Upper lobe of right lung (tissue), 1 donor: Measurements from ENCODE around the gene TDRKH. TPM values are rescaled to one million over a fixed set of nuclear protein-coding genes. Genes with fewer than 3 reads are reported as not detected.
"Not testable (repeated sequence)": the region's sequence is repeated elsewhere in the genome, so short reads cannot be mapped to it uniquely, and the experiment has no call there.

Source experiments
- ATAC-seq: fragments of 200-7000 bp; cut with Tn5 transposase; one replicate; pipeline ENCODE4 v1.9.1; 2020; ENCODE audit warnings: mild to moderate bottlenecking, moderate library complexity
- DNase-seq: peaks from one replicate; pipeline ENCODE4 v3.0.0-alpha.2; 2020
- H3K27ac ChIP-seq: fragments of 200-600 bp; one replicate; pipeline ENCODE4 v1.8.0; 2022
- H3K27me3 ChIP-seq: fragments of 200-600 bp; one replicate; pipeline ENCODE4 v1.8.0; 2022; ENCODE audit warnings: mild to moderate bottlenecking
- H3K36me3 ChIP-seq: fragments of 200-600 bp; one replicate; pipeline ENCODE4 v1.8.0; 2022
- H3K4me1 ChIP-seq: fragments of 200-600 bp; one replicate; pipeline ENCODE4 v1.8.0; 2022
- H3K4me3 ChIP-seq: fragments of 200-600 bp; one replicate; pipeline ENCODE4 v1.8.0; 2022; ENCODE audit warnings: mild to moderate bottlenecking
- H3K9me3 ChIP-seq: fragments of 200-600 bp; one replicate; pipeline ENCODE4 v1.8.0; 2022
- intact Hi-C: fragments of 100-400 bp; cut with DNase I; formaldehyde crosslinking; loops from one replicate; pipeline ENCODE4 v1.11.0; 2022
- total RNA-seq: library from RNA; stranded (reverse); fragmentation: NEBNext Ultra II Directional; extraction: Animal tissue kit (Norgen Biotek cat#: 25700); gene quantifications from one replicate; pipeline ENCODE4 v1.2.1, GENCODE V29; 2021
- TF ChIP-seq, protein P1 (sequence below): fragments of 200-600 bp; IDR thresholded peaks from one replicate; pipeline ENCODE4 v1.8.0; 2022; ENCODE audit warnings: antibody characterized with exemption
- donor health status: DM: no; HTN: yes; CAD: no; lungs with severe emphysema.

Gene TDRKH
- total RNA-seq, 1 donor from 2014 or later = 12.8 TPM

DNA sequence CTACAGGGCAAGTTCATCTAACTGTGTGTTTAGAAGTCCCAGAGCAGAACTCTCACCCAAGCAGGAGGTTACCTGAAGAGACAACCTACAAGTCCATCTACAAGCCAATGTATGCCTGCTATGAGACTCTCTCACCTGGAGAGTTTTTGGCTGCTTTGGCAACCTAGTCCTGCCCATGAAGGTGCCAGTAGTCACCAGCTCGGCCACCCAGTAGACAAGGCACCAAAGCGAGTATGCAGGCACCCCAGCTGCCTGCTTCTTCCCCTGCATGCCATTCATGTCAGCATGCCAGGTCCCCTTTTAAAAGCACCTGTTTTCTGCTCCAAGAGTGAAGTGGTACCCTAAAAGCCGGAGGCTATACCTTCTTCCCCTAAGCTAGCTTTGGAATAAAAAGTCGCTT, 48.8 kb downstream of the TDRKH start:
- H3K4me1 ChIP-seq = peaks cover 4% of the 10 kb centered on the region

DNA sequence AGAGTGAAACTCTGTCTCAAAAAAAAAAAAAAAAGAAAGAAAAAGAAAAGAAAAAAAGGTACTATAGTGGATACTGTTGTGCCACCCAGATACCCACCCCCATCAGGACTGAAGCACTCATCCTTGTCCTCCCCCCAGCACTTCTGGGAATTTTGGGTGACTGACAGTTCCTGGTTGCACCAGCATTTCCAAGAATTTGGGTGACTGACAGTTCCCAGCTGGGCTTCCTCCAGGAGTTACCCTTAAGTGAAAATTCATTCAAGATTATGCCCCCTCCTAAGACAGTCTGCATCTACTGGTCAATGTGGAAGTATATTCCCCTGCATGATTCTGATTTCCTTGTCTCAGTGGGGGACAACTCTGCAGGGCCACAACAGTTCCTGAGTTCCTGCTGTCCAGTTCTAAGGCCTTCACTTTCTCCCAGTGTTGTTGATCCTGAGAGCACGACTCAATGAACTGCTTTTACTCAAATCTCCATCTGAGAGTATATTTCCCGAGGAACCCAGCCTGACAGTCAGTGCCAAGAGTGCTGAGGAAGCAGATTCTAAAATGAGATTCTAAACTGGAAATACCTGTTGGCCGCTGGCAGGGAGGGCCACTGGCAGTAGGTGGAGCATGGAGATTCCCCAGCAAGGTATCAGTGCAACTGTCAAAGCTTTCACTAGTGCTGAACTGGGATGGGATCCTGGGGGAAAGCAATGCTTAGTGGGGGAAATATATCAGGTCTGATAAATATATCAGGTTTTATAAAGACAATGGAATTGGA, 50.5 kb downstream of the TDRKH start:
- Histone ChIP-seq H3K27me3 (no peaks in the 10 kb centered on the region), H3K36me3 (no peaks in the 10 kb centered on the region), H3K4me1 (peaks cover 4% of the 10 kb centered on the region), H3K27ac (no peak overlapping the region), H3K4me3 (no peak overlapping the region), H3K9me3 (peaks cover 3% of the 10 kb centered on the region)
- intact Hi-C loops = loop anchor here (10.0 kb wide), 1 partner anchor 145 kb away; no protein-coding TSS in a partner anchor
- ATAC-seq (peak; percentile 44), DNase-seq (no peak)
- TF ChIP-seq, protein P1, sequence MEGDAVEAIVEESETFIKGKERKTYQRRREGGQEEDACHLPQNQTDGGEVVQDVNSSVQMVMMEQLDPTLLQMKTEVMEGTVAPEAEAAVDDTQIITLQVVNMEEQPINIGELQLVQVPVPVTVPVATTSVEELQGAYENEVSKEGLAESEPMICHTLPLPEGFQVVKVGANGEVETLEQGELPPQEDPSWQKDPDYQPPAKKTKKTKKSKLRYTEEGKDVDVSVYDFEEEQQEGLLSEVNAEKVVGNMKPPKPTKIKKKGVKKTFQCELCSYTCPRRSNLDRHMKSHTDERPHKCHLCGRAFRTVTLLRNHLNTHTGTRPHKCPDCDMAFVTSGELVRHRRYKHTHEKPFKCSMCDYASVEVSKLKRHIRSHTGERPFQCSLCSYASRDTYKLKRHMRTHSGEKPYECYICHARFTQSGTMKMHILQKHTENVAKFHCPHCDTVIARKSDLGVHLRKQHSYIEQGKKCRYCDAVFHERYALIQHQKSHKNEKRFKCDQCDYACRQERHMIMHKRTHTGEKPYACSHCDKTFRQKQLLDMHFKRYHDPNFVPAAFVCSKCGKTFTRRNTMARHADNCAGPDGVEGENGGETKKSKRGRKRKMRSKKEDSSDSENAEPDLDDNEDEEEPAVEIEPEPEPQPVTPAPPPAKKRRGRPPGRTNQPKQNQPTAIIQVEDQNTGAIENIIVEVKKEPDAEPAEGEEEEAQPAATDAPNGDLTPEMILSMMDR = no peak

More for the DNA sequence above, 48.8 kb downstream of the TDRKH start:
- TF ChIP-seq, protein P1 = no peak
- no peaks in the 10 kb centered on the region for H3K36me3 ChIP-seq
- no peak for DNase-seq
- H3K9me3 ChIP-seq = peaks cover 3% of the 10 kb centered on the region
- intact Hi-C loops = no loop called here
- ATAC-seq = no peak
- H3K4me3 ChIP-seq = no peak overlapping the region
- H3K27me3 ChIP-seq = no peaks in the 10 kb centered on the region
- H3K27ac ChIP-seq = no peak overlapping the region

DNA sequence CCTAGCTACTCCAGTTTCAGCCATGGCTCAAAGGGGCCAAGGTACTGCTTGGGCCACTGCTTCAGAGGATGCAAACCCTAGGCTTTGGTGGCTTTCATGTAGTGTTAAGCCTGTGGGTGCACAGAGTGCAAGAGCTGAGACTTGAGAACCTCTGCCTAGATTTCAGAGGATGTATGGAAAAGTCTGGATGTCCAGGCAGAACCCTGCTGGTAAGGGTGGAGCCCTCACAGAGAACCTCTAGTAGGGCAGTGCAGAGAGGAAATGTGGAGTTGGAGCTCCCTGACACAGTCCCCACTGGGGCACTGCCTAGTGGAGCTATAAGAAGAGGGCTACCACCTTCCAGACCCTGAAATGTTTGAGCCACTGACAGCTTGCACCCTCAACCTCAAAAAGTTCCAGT, 52.8 kb downstream of the TDRKH start:
- TF ChIP-seq, protein P1 = no peak
- no peaks in the 10 kb centered on the region for H3K36me3 ChIP-seq
- no peak for DNase-seq
- no peaks in the 10 kb centered on the region for H3K27me3 ChIP-seq
- intact Hi-C loops = loop anchor here (10.0 kb wide), 1 partner anchor 143 kb away; no protein-coding TSS in a partner anchor
- peaks cover 3% of the 10 kb centered on the region for H3K9me3 ChIP-seq
- no peak overlapping the region for H3K27ac ChIP-seq
- no peak for ATAC-seq
- H3K4me1 ChIP-seq = peaks cover 4% of the 10 kb centered on the region
- no peak overlapping the region for H3K4me3 ChIP-seq

DNA sequence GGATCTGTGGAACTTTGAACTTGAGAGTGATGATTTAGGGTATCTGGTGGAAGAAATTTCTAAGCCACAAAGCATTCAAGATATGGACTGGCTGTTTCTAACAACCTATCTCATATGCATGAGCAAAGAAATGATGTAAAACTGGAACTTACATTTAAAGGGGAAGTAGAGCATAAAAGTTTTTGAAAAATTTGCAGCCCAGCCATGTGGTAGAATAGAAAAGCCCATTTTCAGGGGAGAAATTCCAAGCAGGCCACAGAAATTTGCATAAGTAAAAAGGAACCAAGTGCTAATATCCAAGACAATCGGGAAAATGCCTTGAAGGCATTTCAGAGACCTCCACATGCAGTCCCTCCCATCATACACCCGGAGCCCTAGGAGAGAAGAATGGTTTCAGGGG, 53.3 kb downstream of the TDRKH start:
- Histone ChIP-seq H3K9me3 (peaks cover 3% of the 10 kb centered on the region), H3K36me3 (no peaks in the 10 kb centered on the region), H3K4me3 (no peak overlapping the region), H3K27me3 (no peaks in the 10 kb centered on the region), H3K4me1 (peaks cover 4% of the 10 kb centered on the region), H3K27ac (no peak overlapping the region)
- ATAC-seq = no peak
- DNase-seq = no peak
- TF ChIP-seq, protein P1 = no peak
- intact Hi-C loops = loop anchor here (10.0 kb wide), 1 partner anchor 142 kb away; no protein-coding TSS in a partner anchor

DNA sequence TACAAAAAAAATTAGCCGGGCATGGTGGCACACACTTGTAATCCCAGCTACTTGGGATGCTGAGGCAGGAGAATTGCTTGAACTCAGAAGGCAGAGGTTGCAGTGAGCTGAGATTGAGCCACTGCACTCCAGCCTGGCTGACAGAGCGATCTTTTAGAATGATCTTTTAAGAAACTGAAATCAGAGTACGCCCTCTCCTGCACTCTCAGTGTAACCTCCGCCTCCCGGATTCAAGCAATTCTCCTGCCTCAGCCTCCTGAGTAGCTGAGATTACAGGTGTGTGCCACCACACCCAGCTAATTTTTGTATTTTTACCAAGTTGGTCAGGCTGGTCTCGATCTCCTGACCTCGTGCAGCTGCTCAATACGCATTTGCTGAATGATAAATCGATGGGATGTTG, 56.3 kb downstream of the TDRKH start:
- intact Hi-C loops = loop anchor here (10.0 kb wide), 1 partner anchor 139 kb away; no protein-coding TSS in a partner anchor
- not testable (repeated sequence) for ATAC-seq, H3K27ac ChIP-seq, H3K9me3 ChIP-seq, H3K27me3 ChIP-seq, H3K4me1 ChIP-seq, H3K36me3 ChIP-seq, H3K4me3 ChIP-seq, DNase-seq

DNA sequence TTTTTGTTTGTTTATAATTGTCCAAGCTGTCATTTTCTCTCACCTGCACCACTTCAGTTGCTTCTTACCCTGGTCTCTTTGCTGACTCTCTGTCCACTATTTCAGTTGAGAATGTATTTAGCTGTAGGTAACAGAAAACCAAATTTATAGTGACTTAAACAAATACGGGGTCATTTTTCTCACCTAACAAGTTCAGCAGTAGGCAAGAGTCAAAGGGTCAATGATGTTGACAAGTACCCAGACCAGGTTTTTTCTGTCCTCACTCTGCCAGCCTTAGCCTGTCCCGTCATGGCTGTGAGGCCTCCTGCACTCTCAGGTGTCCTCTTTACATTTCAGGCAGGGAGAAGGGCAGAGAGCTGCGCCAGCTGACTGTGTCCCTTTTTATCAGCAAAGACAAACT, 57.2 kb downstream of the TDRKH start:
- H3K9me3 ChIP-seq = peaks cover 3% of the 10 kb centered on the region
- intact Hi-C loops = loop anchor here (10.0 kb wide), 1 partner anchor 138 kb away; no protein-coding TSS in a partner anchor

More for the DNA sequence above, 57.2 kb downstream of the TDRKH start:
- H3K27ac ChIP-seq = no peak overlapping the region
- no peak overlapping the region for H3K4me3 ChIP-seq
- no peaks in the 10 kb centered on the region for H3K4me1 ChIP-seq
- H3K27me3 ChIP-seq = no peaks in the 10 kb centered on the region
- DNase-seq (no peak), ATAC-seq (no peak)
- H3K36me3 ChIP-seq = no peaks in the 10 kb centered on the region
- TF ChIP-seq, protein P1 = no peak
